SK-N-SH (cell line): Measurements from ENCODE around the gene CKAP4. TPM values are rescaled to one million over a fixed set of nuclear protein-coding genes. Genes with fewer than 3 reads are reported as not detected.

Experiments used
- CTCF ChIA-PET: fragments of 300-600, 350-600 bp; formaldehyde crosslinking; extraction: SDS; loops from one replicate; lab custom pipeline; 2021; lab: Yijun Ruan, JAX
- POLR2A ChIA-PET: fragments of 350-600 bp; sonication (Branson Sonifier 250); formaldehyde crosslinking; extraction: SDS; loops from one replicate; lab custom pipeline; 2020; ENCODE audit warnings: antibody characterized with exemption, inconsistent platforms; lab: Yijun Ruan, JAX
- DNase-seq: peaks from one replicate; pipeline ENCODE4 v3.0.0; 2012
- H2AFZ ChIP-seq: fragments of 200-600 bp; sonication (generic); 2 replicates; pipeline ENCODE4 v1.8.1; 2016; ENCODE audit warnings: antibody characterized with exemption, mild to moderate bottlenecking, low read depth
- H3F3A ChIP-seq: fragments of 200-600 bp; sonication (generic); replicated peaks from 2 replicates; pipeline ENCODE3; 2016; ENCODE audit warnings: antibody characterized with exemption, mild to moderate bottlenecking; ENCODE audit not compliant: insufficient read depth
- H3K27ac ChIP-seq, 2 experiments: fragments of 200-500 bp in 1 of 2; fragments of 200-600 bp in 1 of 2; sonication (Bioruptor generic) in 1 of 2; sonication (generic), shearing (Covaris generic) in 1 of 2; 2 replicates each; pipeline versions ENCODE4 v1.5.1 to v1.6.1; 2014 to 2016; ENCODE audit warnings: low read depth in 2 of 2, inconsistent platforms in 1 of 2, low read length in 1 of 2, mild to moderate bottlenecking in 1 of 2, mixed read lengths in 1 of 2
- H3K27me3 ChIP-seq: fragments of 200-600 bp; sonication (generic), shearing (Covaris generic); 2 replicates; pipeline ENCODE4 v1.6.1; 2016; ENCODE audit warnings: mixed run types; ENCODE audit not compliant: insufficient read depth
- H3K36me3 ChIP-seq, 2 experiments: fragments of 200-500 bp in 1 of 2; fragments of 200-600 bp in 1 of 2; sonication (Bioruptor generic) in 1 of 2; sonication (generic) in 1 of 2; replicated peaks in 1 of 2; 2 replicates each; pipeline versions ENCODE3 to v1.5.1; 2014 to 2016; ENCODE audit warnings: low read length in 1 of 2, mild to moderate bottlenecking in 1 of 2; ENCODE audit not compliant: insufficient read depth in 2 of 2, control insufficient read depth in 1 of 2
- H3K4me1 ChIP-seq, 2 experiments: fragments of 200-500 bp in 1 of 2; fragments of 200-600 bp in 1 of 2; sonication (Bioruptor generic) in 1 of 2; sonication (generic), shearing (Covaris generic) in 1 of 2; 2 replicates each; pipeline versions ENCODE4 v1.5.1 to v1.6.1; 2014 to 2016; ENCODE audit warnings: low read depth in 1 of 2, low read length in 1 of 2, mixed run types in 1 of 2; ENCODE audit not compliant: insufficient read depth in 2 of 2, control insufficient read depth in 1 of 2
- H3K4me2 ChIP-seq: fragments of 200-600 bp; sonication (generic), shearing (Covaris generic); 2 replicates; pipeline ENCODE4 v1.6.1; 2017; ENCODE audit warnings: mixed run types
- H3K4me3 ChIP-seq, 2 experiments: fragments of 200-500 bp in 1 of 2; fragments of 200-600 bp in 1 of 2; sonication (Bioruptor generic) in 1 of 2; sonication (generic), shearing (Covaris generic) in 1 of 2; 2 replicates each; pipeline versions ENCODE4 v1.5.1 to v1.8.1; 2014 to 2016; ENCODE audit warnings: low read depth in 2 of 2, inconsistent platforms in 1 of 2, low read length in 1 of 2, mild to moderate bottlenecking in 1 of 2, mixed read lengths in 1 of 2, moderate library complexity in 1 of 2
- H3K79me2 ChIP-seq: fragments of 200-600 bp; sonication (generic); 2 replicates; pipeline ENCODE4 v1.8.1; 2017; ENCODE audit warnings: mild to moderate bottlenecking; ENCODE audit not compliant: insufficient read depth
- H3K9ac ChIP-seq: fragments of 200-600 bp; sonication (generic); 2 replicates; pipeline ENCODE4 v1.6.1; 2017; ENCODE audit warnings: mixed run types
- H3K9me2 ChIP-seq: fragments of 200-600 bp; sonication (generic); 2 replicates; pipeline ENCODE4 v1.6.1; 2017; ENCODE audit warnings: mixed run types
- H3K9me3 ChIP-seq: fragments of 200-600 bp; sonication (generic); 2 replicates; pipeline ENCODE4 v1.6.1; 2017; ENCODE audit warnings: mixed run types, mild to moderate bottlenecking, moderate library complexity
- H4K20me1 ChIP-seq: fragments of 200-600 bp; sonication (generic); 2 replicates; pipeline ENCODE4 v1.6.1; 2017; ENCODE audit warnings: mild to moderate bottlenecking, mixed run types; ENCODE audit not compliant: insufficient read depth
- CHD2 ChIP-seq: fragments of 150-350 bp; IDR thresholded peaks from 2 replicates; pipeline ENCODE4 v1.6.1; 2018; ENCODE audit warnings: low read length; ENCODE audit not compliant: partially characterized antibody
- EZH2phosphoT487 ChIP-seq: fragments of 200-600 bp; sonication (generic); IDR thresholded peaks from 2 replicates; pipeline ENCODE4 v1.6.1; 2017; ENCODE audit warnings: low read depth, mixed run types, mild to moderate bottlenecking, antibody characterized with exemption, moderate library complexity, borderline replicate concordance
- FOSL2 ChIP-seq: IDR thresholded peaks from 2 replicates; pipeline ENCODE4 v1.4.0; 2012; ENCODE audit warnings: low read depth, mild to moderate bottlenecking, moderate library complexity, borderline replicate concordance
- FOXJ3 ChIP-seq: sonication (generic); formaldehyde crosslinking; IDR thresholded peaks from 2 replicates; pipeline ENCODE4 v1.5.1; 2020; ENCODE audit warnings: mild to moderate bottlenecking, missing genetic modification reagents
- FOXM1 ChIP-seq: IDR thresholded peaks from 2 replicates; pipeline ENCODE4 v1.4.0; 2012; ENCODE audit warnings: low read depth, mild to moderate bottlenecking
- GABPA ChIP-seq: IDR thresholded peaks from 2 replicates; pipeline ENCODE4 v1.4.0; 2012; ENCODE audit warnings: low read depth, mild to moderate bottlenecking
- MXI1 ChIP-seq: IDR thresholded peaks from 2 replicates; pipeline ENCODE4 v1.6.1; 2012; ENCODE audit warnings: mild to moderate bottlenecking, low read depth, low read length, improper control_type of control experiment
- NFIC ChIP-seq: IDR thresholded peaks from 2 replicates; pipeline ENCODE4 v1.4.0; 2012; ENCODE audit warnings: borderline replicate concordance
- NRF1 ChIP-seq: IDR thresholded peaks from 2 replicates; pipeline ENCODE4 v1.6.1; 2012; ENCODE audit warnings: low read depth, mild to moderate bottlenecking, low read length
- POLR2AphosphoS5 ChIP-seq: IDR thresholded peaks from 2 replicates; pipeline ENCODE4 v1.6.1; 2012; ENCODE audit warnings: low read depth, low read length
- RXRA ChIP-seq: IDR thresholded peaks from 2 replicates; pipeline ENCODE4 v1.4.0; 2012; ENCODE audit warnings: low read depth, mild to moderate bottlenecking, borderline replicate concordance
- TAF1 ChIP-seq: IDR thresholded peaks from 2 replicates; pipeline ENCODE4 v1.6.1; 2012; ENCODE audit warnings: low read depth, mild to moderate bottlenecking, low read length, moderate library complexity, borderline replicate concordance
- YY1 ChIP-seq: IDR thresholded peaks from 2 replicates; pipeline ENCODE4 v1.4.0; 2012; ENCODE audit warnings: low read depth, mild to moderate bottlenecking
- WGBS: methylation state at CpG from one replicate; pipeline ENCODE4 v1.1.6; 2017; ENCODE audit warnings: low lambda C conversion rate; 5-methylcytosine and 5-hydroxymethylcytosine counted together
- polyA plus RNA-seq, 3 experiments: library from polyadenylated mRNA; depleted of rRNA; stranded (reverse); fragments of >200 nt; gene quantifications; 2 replicates each; pipeline ENCODE4 v1.2.3, GENCODE V29; 2012
- TF ChIP-seq, protein P1 (sequence below): IDR thresholded peaks from 2 replicates; pipeline ENCODE4 v1.4.0; 2012; ENCODE audit warnings: low read depth, borderline replicate concordance
- TF ChIP-seq, protein P2 (sequence below): IDR thresholded peaks from 2 replicates; pipeline ENCODE4; 2012
- TF ChIP-seq, protein P3 (sequence below): IDR thresholded peaks from 2 replicates; pipeline ENCODE4 v1.6.1; 2012; ENCODE audit warnings: mild to moderate bottlenecking, low read depth, low read length, moderate library complexity
- TF ChIP-seq, protein P4 (sequence below): fragments of 150-350 bp; IDR thresholded peaks from 2 replicates; pipeline ENCODE4 v1.6.1; 2016; ENCODE audit warnings: mild to moderate bottlenecking, low read depth, low read length

CKAP4 gene
- polyA plus RNA-seq, 1 of the 3 experiments (the other 2 are of a cell fraction): 113 TPM

DNA sequence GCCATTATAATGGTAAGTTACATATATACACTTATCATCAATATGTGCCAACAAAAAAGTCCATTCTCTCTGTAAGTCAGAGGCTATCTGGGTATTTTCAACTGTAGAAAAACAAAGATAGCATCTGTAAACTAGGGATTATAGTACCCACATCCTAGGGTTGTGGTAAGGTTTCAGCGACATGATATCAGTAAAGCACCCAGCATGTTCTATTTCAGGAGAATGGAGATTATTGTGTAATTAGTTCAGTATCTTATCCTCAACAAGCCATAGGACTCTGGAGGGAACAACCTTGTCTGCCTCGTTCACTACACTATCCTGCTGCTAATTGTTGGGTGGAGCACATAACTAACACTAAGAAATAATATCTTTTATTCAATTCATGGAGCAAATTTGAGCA lies 19.7 kb upstream of the CKAP4 start (continued):
- TF ChIP-seq TAF1 (no peak), POLR2AphosphoS5 (no peak)
- TF ChIP-seq, all 33 proteins: peak for 0

DNA sequence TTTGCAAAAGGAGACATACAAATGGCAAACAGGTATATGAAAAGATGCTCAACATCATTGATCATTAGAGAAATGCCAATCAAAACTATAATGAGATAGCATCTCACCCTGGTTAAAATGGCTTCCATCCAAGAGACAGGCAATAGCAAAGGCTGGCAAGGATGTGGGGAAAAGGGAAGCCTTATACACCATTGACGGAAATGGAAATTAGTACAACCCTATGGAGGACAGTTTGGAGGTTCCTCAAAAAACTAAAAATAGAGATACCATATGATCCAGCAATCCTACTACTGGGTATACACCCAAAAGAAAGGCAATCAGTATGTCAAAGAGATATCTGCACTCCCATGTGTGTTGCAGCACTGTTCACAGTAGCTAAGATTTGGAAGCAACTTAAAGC lies 17.3 kb upstream of the CKAP4 start:
- 91% methylated on average over 1 of the region's 1 CpG for WGBS
- H3K4me3 ChIP-seq: no peak overlapping the region

More for the DNA sequence above, 17.3 kb upstream of the CKAP4 start:
- H3K4me1 ChIP-seq: no peaks in the 10 kb centered on the region
- no peaks in the 10 kb centered on the region for H3K9me2 ChIP-seq
- peaks cover 4% of the 10 kb centered on the region for H3F3A ChIP-seq
- H3K27me3 ChIP-seq: no peaks in the 10 kb centered on the region
- H3K9ac ChIP-seq: no peak overlapping the region
- POLR2A ChIA-PET: no interaction called here
- CTCF ChIA-PET: no interaction called here
- no peaks in the 10 kb centered on the region for H3K9me3 ChIP-seq
- H4K20me1 ChIP-seq: no peaks in the 10 kb centered on the region
- no peak overlapping the region for H3K27ac ChIP-seq
- TF ChIP-seq FOXJ3 (CRISPR knock-in tag): no peak
- TF ChIP-seq FOSL2: no peak
- TF ChIP-seq EZH2phosphoT487: no peak
- TF ChIP-seq NRF1: no peak
- TF ChIP-seq RXRA: no peak
- TF ChIP-seq MXI1: no peak
- TF ChIP-seq, protein P1, sequence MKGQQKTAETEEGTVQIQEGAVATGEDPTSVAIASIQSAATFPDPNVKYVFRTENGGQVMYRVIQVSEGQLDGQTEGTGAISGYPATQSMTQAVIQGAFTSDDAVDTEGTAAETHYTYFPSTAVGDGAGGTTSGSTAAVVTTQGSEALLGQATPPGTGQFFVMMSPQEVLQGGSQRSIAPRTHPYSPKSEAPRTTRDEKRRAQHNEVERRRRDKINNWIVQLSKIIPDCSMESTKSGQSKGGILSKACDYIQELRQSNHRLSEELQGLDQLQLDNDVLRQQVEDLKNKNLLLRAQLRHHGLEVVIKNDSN: no peak
- TF ChIP-seq CHD2: no peak
- TF ChIP-seq, protein P2, sequence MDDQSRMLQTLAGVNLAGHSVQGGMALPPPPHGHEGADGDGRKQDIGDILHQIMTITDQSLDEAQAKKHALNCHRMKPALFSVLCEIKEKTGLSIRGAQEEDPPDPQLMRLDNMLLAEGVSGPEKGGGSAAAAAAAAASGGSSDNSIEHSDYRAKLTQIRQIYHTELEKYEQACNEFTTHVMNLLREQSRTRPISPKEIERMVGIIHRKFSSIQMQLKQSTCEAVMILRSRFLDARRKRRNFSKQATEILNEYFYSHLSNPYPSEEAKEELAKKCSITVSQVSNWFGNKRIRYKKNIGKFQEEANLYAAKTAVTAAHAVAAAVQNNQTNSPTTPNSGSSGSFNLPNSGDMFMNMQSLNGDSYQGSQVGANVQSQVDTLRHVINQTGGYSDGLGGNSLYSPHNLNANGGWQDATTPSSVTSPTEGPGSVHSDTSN: no peak
- TF ChIP-seq FOXM1: no peak
- TF ChIP-seq, protein P3, sequence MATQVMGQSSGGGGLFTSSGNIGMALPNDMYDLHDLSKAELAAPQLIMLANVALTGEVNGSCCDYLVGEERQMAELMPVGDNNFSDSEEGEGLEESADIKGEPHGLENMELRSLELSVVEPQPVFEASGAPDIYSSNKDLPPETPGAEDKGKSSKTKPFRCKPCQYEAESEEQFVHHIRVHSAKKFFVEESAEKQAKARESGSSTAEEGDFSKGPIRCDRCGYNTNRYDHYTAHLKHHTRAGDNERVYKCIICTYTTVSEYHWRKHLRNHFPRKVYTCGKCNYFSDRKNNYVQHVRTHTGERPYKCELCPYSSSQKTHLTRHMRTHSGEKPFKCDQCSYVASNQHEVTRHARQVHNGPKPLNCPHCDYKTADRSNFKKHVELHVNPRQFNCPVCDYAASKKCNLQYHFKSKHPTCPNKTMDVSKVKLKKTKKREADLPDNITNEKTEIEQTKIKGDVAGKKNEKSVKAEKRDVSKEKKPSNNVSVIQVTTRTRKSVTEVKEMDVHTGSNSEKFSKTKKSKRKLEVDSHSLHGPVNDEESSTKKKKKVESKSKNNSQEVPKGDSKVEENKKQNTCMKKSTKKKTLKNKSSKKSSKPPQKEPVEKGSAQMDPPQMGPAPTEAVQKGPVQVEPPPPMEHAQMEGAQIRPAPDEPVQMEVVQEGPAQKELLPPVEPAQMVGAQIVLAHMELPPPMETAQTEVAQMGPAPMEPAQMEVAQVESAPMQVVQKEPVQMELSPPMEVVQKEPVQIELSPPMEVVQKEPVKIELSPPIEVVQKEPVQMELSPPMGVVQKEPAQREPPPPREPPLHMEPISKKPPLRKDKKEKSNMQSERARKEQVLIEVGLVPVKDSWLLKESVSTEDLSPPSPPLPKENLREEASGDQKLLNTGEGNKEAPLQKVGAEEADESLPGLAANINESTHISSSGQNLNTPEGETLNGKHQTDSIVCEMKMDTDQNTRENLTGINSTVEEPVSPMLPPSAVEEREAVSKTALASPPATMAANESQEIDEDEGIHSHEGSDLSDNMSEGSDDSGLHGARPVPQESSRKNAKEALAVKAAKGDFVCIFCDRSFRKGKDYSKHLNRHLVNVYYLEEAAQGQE: no peak
- no peak for TF ChIP-seq YY1
- TF ChIP-seq, protein P4, sequence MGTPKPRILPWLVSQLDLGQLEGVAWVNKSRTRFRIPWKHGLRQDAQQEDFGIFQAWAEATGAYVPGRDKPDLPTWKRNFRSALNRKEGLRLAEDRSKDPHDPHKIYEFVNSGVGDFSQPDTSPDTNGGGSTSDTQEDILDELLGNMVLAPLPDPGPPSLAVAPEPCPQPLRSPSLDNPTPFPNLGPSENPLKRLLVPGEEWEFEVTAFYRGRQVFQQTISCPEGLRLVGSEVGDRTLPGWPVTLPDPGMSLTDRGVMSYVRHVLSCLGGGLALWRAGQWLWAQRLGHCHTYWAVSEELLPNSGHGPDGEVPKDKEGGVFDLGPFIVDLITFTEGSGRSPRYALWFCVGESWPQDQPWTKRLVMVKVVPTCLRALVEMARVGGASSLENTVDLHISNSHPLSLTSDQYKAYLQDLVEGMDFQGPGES: no peak
- TF ChIP-seq TAF1: no peak
- no peak for TF ChIP-seq GABPA
- no peak for TF ChIP-seq NFIC
- no peak for TF ChIP-seq POLR2AphosphoS5
- no peak overlapping the region for H3K4me2 ChIP-seq
- H3K36me3 ChIP-seq: no peaks in the 10 kb centered on the region
- H2AFZ ChIP-seq: no peak overlapping the region
- no peaks in the 10 kb centered on the region for H3K79me2 ChIP-seq
- DNase-seq: no peak
